H9 (cell line): ENCODE results near the gene UGT1A7. TPM values are rescaled to one million over a fixed set of nuclear protein-coding genes. Genes with fewer than 3 reads are reported as not detected.

Experiments used
- DNase-seq: peaks from one replicate; pipeline ENCODE4 v3.0.0-alpha.2; 2017
- H2AFZ ChIP-seq: one replicate; pipeline ENCODE4 v1.6.1; 2013; ENCODE audit warnings: mild to moderate bottlenecking, low read length, control low read depth, moderate library complexity
- H2AK5ac ChIP-seq: 2 replicates; pipeline ENCODE4 v1.6.1; 2013; ENCODE audit warnings: low read length, control low read depth, mixed read lengths; ENCODE audit not compliant: insufficient read length
- H2BK120ac ChIP-seq: one replicate; pipeline ENCODE4 v1.6.1; 2013; ENCODE audit warnings: low read depth, mild to moderate bottlenecking, low read length, control low read depth, inconsistent platforms; ENCODE audit not compliant: poor library complexity, severe bottlenecking
- H2BK12ac ChIP-seq: 2 replicates; pipeline ENCODE4 v1.6.1; 2013; ENCODE audit warnings: low read length, control low read depth, mixed read lengths, low read depth; ENCODE audit not compliant: insufficient read length
- H2BK15ac ChIP-seq: 2 replicates; pipeline ENCODE4 v1.6.1; 2013; ENCODE audit warnings: low read depth, low read length, control low read depth
- H2BK20ac ChIP-seq: one replicate; pipeline ENCODE4 v1.6.1; 2013; ENCODE audit warnings: low read depth, mild to moderate bottlenecking, low read length, control low read depth, inconsistent platforms; ENCODE audit not compliant: poor library complexity, severe bottlenecking
- H2BK5ac ChIP-seq: 2 replicates; pipeline ENCODE4 v1.6.1; 2013; ENCODE audit warnings: low read length, control low read depth, mixed read lengths; ENCODE audit not compliant: insufficient read length
- H3K14ac ChIP-seq: 2 replicates; pipeline ENCODE4 v1.6.1; 2013; ENCODE audit warnings: low read length, control low read depth; ENCODE audit not compliant: insufficient read depth
- H3K18ac ChIP-seq: 2 replicates; pipeline ENCODE4 v1.6.1; 2013; ENCODE audit warnings: low read depth, mild to moderate bottlenecking, mixed read lengths, low read length, control low read depth; ENCODE audit not compliant: insufficient read length
- H3K23ac ChIP-seq: 2 replicates; pipeline ENCODE4 v1.6.1; 2013; ENCODE audit warnings: low read length, control low read depth, mixed read lengths, low read depth; ENCODE audit not compliant: insufficient read length
- H3K23me2 ChIP-seq: 2 replicates; pipeline ENCODE4 v1.6.1; 2013; ENCODE audit warnings: low read depth, mild to moderate bottlenecking, mixed read lengths, low read length, control low read depth; ENCODE audit not compliant: insufficient read length, poor library complexity, severe bottlenecking
- H3K27ac ChIP-seq: 2 replicates; pipeline ENCODE4 v1.5.1; 2013; ENCODE audit warnings: low read length, control low read depth, mixed read lengths, low read depth; ENCODE audit not compliant: insufficient read length
- H3K27me3 ChIP-seq: 2 replicates; pipeline ENCODE4 v1.6.1; 2013; ENCODE audit warnings: low read length, control low read depth, inconsistent platforms; ENCODE audit not compliant: insufficient read depth
- H3K4ac ChIP-seq: 2 replicates; pipeline ENCODE4 v1.6.1; 2013; ENCODE audit warnings: low read depth, mild to moderate bottlenecking, control low read depth, inconsistent platforms, low read length, moderate library complexity
- H3K4me1 ChIP-seq: 2 replicates; pipeline ENCODE4 v1.6.1; 2013; ENCODE audit warnings: low read length, control low read depth, inconsistent platforms; ENCODE audit not compliant: insufficient read depth
- H3K4me2 ChIP-seq: 2 replicates; pipeline ENCODE4 v1.6.1; 2013; ENCODE audit warnings: low read length, control low read depth, mixed read lengths; ENCODE audit not compliant: insufficient read length, insufficient read depth
- H3K56ac ChIP-seq: 2 replicates; pipeline ENCODE4 v1.6.1; 2013; ENCODE audit warnings: low read depth, mild to moderate bottlenecking, mixed read lengths, low read length, control low read depth; ENCODE audit not compliant: insufficient read length
- H3K79me1 ChIP-seq: 2 replicates; pipeline ENCODE4 v1.6.1; 2013; ENCODE audit warnings: low read depth, mild to moderate bottlenecking, moderate library complexity, low read length, control low read depth, inconsistent platforms; ENCODE audit not compliant: insufficient read depth, poor library complexity, severe bottlenecking
- H3K79me2 ChIP-seq: 2 replicates; pipeline ENCODE4 v1.6.1; 2013; ENCODE audit warnings: low read length, control low read depth, inconsistent platforms; ENCODE audit not compliant: insufficient read depth
- H3K9ac ChIP-seq: 2 replicates; pipeline ENCODE4 v1.6.1; 2013; ENCODE audit warnings: low read length, control low read depth, mixed read lengths; ENCODE audit not compliant: insufficient read length; ENCODE audit errors: extremely low read depth
- H3K9me3 ChIP-seq: one replicate; pipeline ENCODE4 v1.6.1; 2013; ENCODE audit warnings: low read depth, low read length, inconsistent platforms; ENCODE audit not compliant: control insufficient read depth
- H3T11ph ChIP-seq: one replicate; pipeline ENCODE4 v1.6.1; 2013; ENCODE audit warnings: mild to moderate bottlenecking, low read length, control low read depth, inconsistent platforms
- H4K20me1 ChIP-seq: one replicate; pipeline ENCODE4 v1.6.1; 2013; ENCODE audit not compliant: control insufficient read depth, insufficient read length, insufficient read depth
- H4K5ac ChIP-seq: 2 replicates; pipeline ENCODE4 v1.6.1; 2013; ENCODE audit warnings: low read depth, mild to moderate bottlenecking, mixed read lengths, low read length, control low read depth; ENCODE audit not compliant: insufficient read length
- H4K8ac ChIP-seq: replicated peaks from 2 replicates; pipeline ENCODE4 v1.6.1; 2013; ENCODE audit warnings: low read length, control low read depth, mixed read lengths, low read depth; ENCODE audit not compliant: insufficient read length
- H4K91ac ChIP-seq: 2 replicates; pipeline ENCODE4 v1.6.1; 2013; ENCODE audit warnings: low read depth, mild to moderate bottlenecking, moderate library complexity, mixed read lengths, low read length, control low read depth; ENCODE audit not compliant: insufficient read length
- H3K27ac Mint-ChIP-seq, 3 experiments: 2 replicates in 2 of 3; 3 replicates in 1 of 3; pipeline ENCODE4 v1.8.0; 2020 to 2021; ENCODE audit warnings: mixed read lengths in 3 of 3, mild to moderate bottlenecking in 1 of 3, moderate library complexity in 1 of 3
- H3K27me3 Mint-ChIP-seq: 2 replicates; pipeline ENCODE4 v1.8.0; 2021; ENCODE audit warnings: low read depth, mild to moderate bottlenecking, moderate library complexity, mixed read lengths
- H3K36me3 Mint-ChIP-seq, 3 experiments: 2 replicates in 2 of 3; 3 replicates in 1 of 3; pipeline ENCODE4 v1.8.0; 2020 to 2021; ENCODE audit warnings: low read depth in 3 of 3, mixed read lengths in 3 of 3; ENCODE audit not compliant: insufficient read depth in 1 of 3
- H3K4me1 Mint-ChIP-seq, 2 experiments: 2 replicates each; pipeline ENCODE4 v1.8.0; 2020; ENCODE audit warnings: mixed read lengths in 2 of 2
- H3K4me3 Mint-ChIP-seq, 2 experiments: 2 replicates in 1 of 2; 3 replicates in 1 of 2; pipeline ENCODE4 v1.8.0; 2020 to 2021; ENCODE audit warnings: mild to moderate bottlenecking in 2 of 2, mixed read lengths in 2 of 2, moderate library complexity in 1 of 2
- H3K9me3 Mint-ChIP-seq, 2 experiments: 2 replicates in 1 of 2; 3 replicates in 1 of 2; pipeline ENCODE4 v1.8.0; 2020; ENCODE audit warnings: mild to moderate bottlenecking in 2 of 2, mixed read lengths in 2 of 2, moderate library complexity in 1 of 2
- WGBS: extraction: QIAGEN DNeasy Blood & Tissue Kit; methylation state at CpG from one replicate; pipeline ENCODE4 v1.1.7; 2013; ENCODE audit warnings: missing lambda C conversion rate, low lambda C conversion rate, mixed read lengths; ENCODE audit not compliant: insufficient read length; ENCODE audit errors: extremely low coverage; 5-methylcytosine and 5-hydroxymethylcytosine counted together
- total RNA-seq: library from RNA; stranded (reverse); gene quantifications from 2 replicates; pipeline ENCODE4 v1.2.1, GENCODE V29; 2021
- TF ChIP-seq, protein P1 (sequence below): fragments of 200-600 bp; sonication (generic); conservative IDR thresholded peaks from 3 replicates; pipeline ENCODE4 v1.8.0; 2021; ENCODE audit warnings: antibody characterized with exemption, mild to moderate bottlenecking

The UGT1A7 gene
- total RNA-seq, 1 experiment from 2014 or later: not detected

DNA sequence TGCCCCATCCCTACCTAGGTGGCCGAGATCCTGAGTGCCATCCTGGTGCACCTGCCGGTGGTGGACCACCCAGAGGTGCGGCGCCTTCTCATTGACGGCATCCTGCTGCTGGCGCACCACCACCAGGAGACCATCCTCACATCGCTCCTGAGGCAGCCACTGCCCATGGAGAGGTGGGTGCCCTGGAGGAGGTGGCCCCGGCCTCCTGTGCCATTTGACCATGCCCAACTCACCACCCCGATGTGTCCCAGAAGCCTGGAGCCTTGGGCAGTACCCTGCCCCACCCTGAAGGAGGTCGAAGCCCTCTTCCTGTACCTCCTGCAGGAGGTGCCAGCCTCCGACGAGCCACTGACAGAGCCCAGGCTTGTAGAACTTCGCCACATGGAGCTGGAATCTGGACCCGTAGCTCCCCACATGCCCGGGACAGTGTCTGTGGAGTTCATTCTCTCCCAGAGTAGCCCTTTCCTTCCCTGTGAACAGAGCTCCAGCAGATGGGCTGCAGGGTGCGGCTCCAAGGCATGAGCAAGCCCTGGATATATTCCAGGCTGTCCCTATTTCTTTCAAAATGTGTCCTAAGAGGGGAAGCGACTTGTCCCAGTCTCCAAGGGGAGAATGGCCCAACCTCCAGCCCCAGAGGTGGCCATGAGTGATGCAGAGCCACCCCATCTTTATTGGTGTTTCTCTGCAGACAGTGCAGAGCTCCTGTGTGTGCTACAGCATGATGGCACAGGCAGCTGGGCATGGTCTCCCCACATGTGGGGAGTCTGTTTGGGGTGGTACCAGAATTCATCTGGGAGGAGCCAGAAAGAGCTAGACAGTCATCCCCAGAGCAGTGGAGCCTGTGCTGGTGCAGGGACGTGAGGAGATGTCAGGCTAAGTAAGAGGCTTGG, 138.4 kb downstream of the UGT1A7 start:
- Histone ChIP-seq H3K4me2 (no peak overlapping the region), H3K14ac (no peak overlapping the region; the same call in 1 of the 2 replicates), H2BK15ac (no peak overlapping the region), H3K27ac (no peak overlapping the region), H2AFZ (no peak overlapping the region), H3K79me2 (no peaks in the 10 kb centered on the region), H4K20me1 (no peaks in the 10 kb centered on the region), H3K79me1 (no peaks in the 10 kb centered on the region), H2BK120ac (no peak overlapping the region), H4K91ac (no peak overlapping the region), H3K4ac (no peak overlapping the region), H4K5ac (no peak overlapping the region), H2AK5ac (no peak overlapping the region), H3K23ac (no peak overlapping the region), H2BK20ac (no peak overlapping the region), H3K27me3 (no peaks in the 10 kb centered on the region), H3K23me2 (no peaks in the 10 kb centered on the region), H3K56ac (no peak overlapping the region), H3K9me3 (no peaks in the 10 kb centered on the region), H2BK12ac (no peak overlapping the region), H3K18ac (no peak overlapping the region), H3K9ac (no peak overlapping the region), H4K8ac (no peak overlapping the region), H2BK5ac (no peak overlapping the region), H3K4me1 (no peaks in the 10 kb centered on the region), H3T11ph (no peak overlapping the region)
- H3K4me3 Mint-ChIP-seq: no peak overlapping the region
- WGBS: no CpG with 5 or more reads among the region's 18 CpGs
- H3K4me1 Mint-ChIP-seq: no peaks in the 10 kb centered on the region; a peak in 1 of 4 replicates
- DNase-seq: peak; percentile 16
- H3K27me3 Mint-ChIP-seq: peaks cover 1% of the 10 kb centered on the region; the same call in 1 of the 2 replicates
- TF ChIP-seq, protein P1, sequence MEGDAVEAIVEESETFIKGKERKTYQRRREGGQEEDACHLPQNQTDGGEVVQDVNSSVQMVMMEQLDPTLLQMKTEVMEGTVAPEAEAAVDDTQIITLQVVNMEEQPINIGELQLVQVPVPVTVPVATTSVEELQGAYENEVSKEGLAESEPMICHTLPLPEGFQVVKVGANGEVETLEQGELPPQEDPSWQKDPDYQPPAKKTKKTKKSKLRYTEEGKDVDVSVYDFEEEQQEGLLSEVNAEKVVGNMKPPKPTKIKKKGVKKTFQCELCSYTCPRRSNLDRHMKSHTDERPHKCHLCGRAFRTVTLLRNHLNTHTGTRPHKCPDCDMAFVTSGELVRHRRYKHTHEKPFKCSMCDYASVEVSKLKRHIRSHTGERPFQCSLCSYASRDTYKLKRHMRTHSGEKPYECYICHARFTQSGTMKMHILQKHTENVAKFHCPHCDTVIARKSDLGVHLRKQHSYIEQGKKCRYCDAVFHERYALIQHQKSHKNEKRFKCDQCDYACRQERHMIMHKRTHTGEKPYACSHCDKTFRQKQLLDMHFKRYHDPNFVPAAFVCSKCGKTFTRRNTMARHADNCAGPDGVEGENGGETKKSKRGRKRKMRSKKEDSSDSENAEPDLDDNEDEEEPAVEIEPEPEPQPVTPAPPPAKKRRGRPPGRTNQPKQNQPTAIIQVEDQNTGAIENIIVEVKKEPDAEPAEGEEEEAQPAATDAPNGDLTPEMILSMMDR: no peak
- no peak overlapping the region for H3K27ac Mint-ChIP-seq
- H3K36me3 Mint-ChIP-seq: no peaks in the 10 kb centered on the region
- no peaks in the 10 kb centered on the region; a peak in 1 of 5 replicates for H3K9me3 Mint-ChIP-seq
